Measurements from ENCODE around the gene KCNMA1.

The KCNMA1 gene

DNA sequence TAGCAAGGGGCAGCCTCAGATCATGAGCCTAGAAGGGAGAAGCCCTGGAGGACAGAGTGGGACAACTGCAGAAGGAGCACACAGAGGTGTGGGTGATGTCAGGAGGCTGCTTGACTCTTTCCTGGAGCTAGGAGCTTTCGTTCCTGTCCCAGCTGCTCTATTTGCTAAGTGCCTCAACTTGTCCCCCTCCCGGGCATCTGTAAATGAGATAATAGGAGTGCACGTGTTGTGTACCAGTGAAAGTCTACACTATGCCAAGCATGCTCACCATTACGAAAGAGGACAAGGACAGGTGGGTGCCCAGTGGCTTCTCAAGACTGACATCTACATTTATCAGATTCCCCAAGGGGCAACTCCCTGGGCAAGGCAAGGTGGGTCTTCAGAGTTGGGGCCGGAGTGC lies 162.7 kb downstream of the KCNMA1 start:
- DNase-seq: no peak

DNA sequence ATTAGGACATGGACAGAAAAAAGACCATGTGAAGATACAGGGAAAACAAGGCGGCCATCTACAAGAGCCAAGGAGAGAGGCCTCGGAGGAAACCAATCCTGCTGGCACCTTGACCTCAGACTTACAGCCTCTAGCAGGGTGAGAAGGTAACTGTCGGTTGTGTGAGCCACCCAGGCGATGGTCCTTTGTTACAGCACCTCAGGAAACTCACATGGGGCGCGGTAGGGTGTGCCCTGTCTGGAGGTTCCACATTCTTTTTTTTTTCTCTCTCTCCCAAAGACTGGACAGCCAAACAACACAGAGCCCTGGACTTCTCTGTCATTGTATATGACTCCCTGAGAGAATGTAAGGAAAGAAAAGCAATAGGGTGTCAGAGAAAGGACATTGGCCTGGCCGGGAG lies 163.2 kb downstream of the KCNMA1 start:
- DNase-seq: no peak

DNA sequence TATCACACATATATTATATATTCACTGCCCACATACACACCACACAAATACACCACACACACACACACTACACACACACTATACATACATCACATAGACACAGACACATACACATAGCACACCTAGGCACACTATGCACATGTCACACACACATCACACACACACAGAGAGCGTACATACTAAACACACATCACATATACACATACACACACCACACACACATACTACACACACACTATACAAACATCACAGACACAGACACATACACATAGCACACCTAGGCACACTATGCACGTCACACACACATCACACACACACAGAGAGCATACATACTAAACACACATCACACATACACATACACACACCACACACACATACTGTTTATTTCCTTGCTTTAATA lies 165.5 kb downstream of the KCNMA1 start:
- DNase-seq: no peak

DNA sequence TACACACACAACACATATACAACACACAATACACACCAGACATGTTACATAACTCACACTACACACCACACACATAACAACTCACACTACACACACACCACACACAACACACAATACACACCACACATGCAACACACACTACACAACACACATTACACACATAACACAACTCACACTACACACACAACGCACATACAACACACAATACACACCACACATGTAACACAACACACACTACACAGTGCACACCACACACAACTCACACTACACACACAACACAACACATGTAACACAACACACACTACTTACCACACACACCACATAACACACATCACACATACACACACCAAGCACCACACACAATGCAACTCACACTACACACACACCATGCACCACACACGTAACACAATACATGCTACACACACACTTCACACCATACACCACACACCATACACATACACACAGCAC lies 166.5 kb downstream of the KCNMA1 start:
- no peak for DNase-seq

DNA sequence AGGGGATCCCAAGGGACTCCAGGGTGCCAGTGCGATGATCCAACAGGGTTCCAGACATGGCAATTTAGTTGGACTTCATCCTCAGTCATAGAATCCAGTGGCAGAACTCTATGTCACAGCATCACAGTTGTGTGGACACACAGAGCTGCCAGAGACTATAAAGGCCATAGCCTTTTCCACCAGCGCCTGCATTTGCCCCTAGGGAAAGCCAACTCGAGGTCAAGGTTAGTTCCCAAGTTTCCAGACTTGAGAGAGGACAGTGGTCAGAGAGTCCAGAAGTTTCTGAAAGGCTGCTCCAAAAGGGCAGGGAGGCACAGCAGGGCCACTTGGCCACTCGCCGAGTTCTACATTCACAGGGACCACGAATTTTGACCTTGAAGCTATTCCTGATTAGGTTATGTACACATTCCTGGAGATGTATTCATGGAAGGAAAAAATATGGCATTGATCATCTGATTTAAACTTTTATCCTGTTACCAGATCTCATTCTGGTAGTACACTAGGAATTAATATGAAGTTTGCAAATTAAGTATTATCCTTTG lies 170.1 kb downstream of the KCNMA1 start:
- DNase-seq: no peak

DNA sequence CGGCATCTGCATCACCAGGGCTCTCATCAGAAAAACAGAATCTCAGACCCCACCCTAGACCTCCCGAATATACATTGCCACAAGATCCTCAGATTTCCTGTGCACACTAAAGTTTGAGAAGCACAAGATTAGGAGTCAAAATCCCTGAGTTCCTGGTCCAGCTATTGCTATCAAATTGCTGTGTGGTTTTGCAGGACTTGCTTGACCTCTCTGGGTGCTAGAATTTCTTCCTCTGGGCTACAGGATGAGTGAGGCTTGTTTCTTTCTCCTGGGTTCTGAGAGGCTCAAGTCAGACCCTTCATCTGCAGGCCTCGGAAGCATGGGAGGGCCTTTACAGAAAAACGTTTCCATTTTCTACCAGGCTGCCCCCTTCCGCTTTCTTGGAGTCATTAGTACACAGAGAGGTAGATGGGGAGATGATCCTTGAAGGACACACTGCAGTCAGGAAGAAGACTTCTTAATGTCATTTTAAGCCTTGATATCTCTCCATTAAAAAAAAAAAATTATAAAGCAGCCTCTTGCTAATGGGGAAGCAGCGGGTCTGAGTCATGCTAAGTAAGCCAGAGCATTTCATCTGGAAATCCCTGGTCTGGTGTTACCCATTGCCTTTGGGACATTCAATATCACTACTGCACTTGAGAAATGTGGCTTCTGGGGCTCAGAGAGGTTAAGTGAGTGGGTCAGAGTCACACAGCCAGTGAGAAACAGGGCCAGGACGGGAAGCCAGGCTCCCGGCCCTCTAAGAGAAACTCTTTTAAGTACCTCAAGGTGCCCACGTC lies 173.5 kb downstream of the KCNMA1 start:
- no peak for DNase-seq

DNA sequence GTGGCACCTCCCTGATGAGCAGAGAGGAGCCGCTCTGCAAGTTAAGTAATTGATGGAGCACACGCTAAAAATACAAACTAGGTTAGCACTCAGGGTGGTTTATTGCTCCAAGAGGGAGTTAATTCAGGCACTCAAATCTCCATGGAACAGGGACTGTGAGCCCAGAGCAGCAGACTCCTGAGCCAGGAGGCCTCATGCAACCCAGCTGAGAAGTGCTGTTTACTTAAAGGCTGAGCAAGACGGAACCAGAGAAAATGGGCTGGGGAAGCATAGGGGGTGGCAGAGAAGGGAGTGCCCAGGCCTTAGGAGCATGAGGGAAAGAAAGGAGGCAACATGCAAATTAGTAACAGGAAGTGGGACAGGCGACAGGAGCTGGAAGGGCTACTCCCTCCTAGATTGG lies 174.1 kb downstream of the KCNMA1 start:
- no peak for DNase-seq

DNA sequence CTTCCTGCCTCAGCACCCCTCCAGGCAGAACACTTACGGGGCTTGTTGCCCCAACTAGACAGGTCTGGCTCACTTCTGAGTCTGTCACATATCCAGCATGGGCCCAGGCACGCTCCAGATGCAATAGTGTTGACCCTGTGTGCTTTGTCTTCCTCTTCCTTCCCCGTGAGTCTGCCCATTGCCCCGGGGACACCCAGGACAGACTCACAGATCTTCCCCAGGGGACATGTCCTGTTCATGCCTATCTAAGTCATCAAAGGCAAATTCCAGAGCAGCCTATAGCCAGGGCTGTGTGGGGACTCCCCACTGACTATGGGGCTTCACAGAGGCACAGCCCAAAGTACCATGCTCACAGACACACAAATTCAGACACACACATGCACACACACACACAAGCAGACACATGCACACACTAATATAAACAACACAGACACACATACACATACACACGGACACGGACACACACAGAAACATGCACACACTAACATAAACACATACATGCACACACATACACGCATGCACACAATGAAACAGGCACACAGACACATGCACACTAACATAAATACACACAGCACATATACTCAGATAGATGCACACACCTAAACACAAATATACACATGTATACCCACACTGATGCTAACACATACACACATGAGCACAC lies 175.8 kb downstream of the KCNMA1 start:
- DNase-seq: no peak

DNA sequence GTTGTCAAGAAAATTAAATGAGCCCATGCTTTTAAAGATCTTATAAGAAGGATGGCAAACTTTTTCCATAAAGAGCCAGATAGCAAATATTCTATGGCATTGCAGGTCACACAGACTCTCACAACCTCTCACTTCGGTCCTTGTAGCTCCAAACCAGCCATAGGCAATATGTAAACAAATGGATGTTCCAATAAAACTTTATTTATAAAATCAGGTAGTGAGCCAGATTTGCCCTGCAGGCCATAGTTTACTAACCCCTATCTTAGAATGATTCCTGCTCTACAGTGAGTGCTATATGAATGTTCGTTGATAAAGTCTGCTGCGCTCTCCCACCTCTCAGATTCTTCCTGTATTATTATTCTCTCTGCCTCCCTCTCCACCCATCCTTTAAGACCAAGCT lies 177.7 kb downstream of the KCNMA1 start:
- DNase-seq: no peak

DNA sequence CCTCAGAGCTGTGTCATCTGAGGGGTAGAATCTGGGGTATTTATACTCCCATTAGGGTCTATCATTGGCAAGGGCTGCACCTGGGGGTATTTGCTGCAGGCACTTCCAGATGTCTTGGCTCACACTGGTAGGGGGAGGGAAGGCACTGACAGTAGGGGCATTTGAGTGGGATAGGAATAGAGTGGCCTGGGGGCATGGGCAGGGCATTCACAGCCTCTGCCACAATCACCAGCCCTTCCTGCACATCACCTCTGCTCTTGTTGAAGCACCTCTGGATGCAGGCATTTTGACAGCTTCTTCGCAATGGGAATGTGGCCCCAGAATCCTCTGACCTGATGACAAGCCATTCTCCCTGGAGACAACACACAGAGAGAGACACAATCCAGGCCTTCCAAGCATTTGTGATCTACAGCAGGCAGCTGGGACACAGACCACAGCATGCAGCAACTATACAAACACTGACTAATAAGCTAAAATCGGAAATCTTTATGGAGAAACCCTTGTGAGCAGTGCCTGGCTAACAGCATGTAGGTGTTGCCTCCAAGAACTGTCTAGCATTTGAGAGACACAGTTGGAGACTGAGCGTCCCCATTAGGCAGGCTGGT lies 178.5 kb downstream of the KCNMA1 start:
- no peak for DNase-seq

DNA sequence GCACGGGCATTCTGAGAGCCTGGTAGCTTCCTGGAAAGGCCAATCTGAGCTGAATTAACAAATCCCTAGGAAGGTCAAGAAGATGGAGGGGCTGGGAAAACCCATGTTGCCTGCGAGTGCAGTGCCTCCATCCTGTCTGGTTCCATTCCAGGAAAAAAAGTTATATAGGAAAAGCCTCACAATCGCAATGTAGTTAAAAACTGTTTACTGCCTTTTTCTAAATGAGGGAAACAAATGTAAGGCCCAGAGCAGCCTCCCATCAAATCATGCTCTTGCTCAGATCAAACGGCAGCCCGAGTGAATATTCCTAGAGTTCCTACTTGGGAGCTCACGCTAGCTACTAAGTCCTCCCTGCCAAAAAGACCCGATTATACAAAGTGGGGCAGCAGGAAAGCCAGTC lies 179.9 kb downstream of the KCNMA1 start:
- no peak for DNase-seq

DNA sequence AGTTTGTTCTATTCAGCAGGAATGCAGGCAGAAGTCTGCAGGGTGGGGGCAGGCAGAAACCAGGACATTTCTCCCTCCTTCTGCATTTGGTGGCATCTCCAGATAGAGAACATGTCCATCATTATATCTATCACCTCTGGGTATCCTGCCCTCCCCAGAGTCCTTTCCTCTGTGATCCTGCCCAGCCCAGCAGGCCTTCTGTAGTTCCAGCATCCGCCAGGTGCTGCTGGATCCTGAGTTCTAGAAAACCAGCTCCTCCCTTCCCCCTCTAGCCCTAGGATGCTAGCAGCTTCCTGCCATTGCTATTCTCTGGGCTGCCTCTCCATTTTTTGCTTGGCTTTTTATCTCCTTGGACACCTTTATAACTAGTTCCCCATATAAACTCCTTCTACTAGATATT lies 180.3 kb downstream of the KCNMA1 start:
- DNase-seq: no peak

DNA sequence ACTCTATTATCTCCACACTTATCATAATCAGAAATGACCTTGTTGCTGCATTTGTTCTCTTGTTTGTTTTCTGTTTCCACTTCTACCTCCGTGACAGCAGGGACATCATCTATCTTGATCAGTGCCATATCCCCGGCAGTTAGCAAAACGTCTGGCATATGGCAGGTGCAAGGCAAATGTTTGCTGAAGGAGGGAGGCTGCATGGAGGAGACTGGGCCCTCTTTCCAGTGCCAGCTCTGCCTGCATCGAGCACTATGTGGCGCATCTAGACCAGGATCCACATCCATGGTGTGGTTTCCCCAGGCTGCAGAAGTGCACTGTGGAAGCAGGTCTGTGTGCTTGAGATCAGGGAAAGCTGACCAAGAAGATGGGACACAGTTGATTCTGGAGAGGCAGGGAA lies 181.2 kb downstream of the KCNMA1 start:
- DNase-seq: no peak

DNA sequence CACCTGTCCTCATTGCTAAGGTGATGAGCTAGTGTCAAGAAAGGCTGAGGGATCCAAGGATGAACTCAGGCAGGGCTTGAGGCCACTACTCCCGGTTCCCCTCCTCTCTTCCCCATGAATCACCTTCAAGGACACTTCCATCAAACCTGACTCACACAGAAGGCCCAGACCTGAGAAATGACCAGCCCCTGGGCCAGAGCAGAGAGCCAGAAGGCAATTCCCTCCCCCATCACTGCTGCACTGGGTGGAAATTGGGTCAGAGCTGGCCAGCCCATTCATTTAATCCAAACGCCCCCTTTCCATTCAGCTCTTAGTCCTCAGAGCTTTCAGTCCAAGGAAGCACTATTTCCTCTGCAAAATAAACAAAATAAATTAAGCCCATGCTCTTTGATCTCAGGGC lies 182.0 kb downstream of the KCNMA1 start:
- no peak for DNase-seq

DNA sequence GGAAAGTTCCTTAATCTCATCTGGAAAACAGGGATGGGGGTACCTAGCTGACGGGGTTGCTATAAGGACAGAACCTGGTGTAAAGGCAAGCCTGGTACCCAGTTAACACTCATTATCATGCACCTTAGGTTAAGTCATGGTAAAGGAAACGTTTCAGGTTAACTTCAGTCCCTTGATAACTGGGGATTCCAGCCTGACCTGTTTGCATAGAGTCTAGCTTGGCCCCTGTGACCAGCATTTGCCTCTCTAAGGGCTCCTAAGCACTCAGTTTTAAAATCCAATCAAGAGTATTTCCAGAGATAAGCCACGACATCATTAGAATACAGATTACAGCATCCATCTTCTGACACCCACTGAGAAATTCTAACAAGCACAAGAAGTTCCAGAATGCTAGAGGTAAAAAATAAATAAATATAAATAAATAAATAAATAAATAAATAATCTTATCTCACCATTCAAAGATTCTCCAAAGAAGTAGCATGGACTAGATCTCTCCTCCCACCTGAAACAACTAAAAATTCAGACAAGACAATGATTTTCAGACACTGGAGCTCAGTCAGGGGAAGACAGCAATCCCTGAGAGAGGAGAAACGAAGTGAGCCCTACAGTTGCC lies 184.6 kb downstream of the KCNMA1 start:
- no peak for DNase-seq

DNA sequence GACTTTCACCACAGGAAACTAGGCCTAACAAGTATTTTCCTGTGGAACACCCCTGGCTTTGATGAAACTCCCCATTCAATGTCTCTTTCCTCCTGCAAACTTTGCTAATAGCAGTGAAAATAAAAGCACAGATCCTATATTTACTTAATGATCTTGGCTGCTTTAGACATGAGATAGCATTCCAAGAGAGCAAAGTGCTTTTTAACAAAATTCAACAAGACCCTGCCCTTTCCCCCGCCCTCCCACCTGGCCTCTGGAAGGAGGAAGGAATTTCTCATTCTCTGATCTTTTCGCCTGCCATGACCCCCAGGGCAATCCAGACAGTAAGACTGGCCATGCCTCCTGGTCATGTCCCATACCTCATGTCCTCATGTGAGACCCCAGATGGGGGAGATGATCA lies 185.7 kb downstream of the KCNMA1 start:
- DNase-seq: no peak

DNA sequence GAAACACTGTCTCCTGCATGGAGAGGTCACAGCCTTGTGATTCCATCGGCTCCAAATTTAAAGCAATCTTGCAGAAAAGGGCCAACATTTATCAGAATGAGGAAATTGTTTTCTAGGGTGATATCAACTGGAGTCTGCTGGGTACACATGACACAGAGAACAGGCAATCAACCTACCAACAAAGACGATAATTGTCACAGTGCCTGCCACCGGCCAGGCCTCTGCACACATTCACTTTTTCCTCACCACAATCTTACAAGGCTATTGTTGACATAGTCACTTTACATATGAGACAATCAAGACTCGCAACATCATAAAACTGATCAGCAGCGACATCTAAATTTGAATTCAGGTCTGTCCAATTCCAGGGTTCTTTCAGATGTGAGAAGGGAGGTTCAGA lies 189.4 kb downstream of the KCNMA1 start:
- DNase-seq: no peak

DNA sequence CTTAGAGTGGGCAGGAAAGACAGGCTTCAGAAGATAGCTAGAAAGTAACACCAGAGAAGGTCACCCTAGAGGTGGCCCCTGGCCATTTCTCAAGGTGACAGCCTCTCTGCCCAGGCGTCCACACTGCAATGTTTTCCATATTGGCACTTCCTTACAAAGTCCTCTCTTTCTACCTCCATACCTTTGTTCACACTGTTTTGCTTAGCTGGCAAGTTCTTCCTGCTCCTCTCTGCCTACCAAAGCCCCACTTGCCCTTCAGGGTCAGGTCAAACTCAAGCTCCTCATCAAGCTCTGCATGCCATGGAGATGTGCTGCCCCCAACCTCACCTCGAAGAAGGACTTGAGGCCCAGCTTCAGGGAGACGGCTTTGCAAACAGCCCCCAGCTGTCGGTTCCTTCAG lies 190.9 kb downstream of the KCNMA1 start:
- no peak for DNase-seq

DNA sequence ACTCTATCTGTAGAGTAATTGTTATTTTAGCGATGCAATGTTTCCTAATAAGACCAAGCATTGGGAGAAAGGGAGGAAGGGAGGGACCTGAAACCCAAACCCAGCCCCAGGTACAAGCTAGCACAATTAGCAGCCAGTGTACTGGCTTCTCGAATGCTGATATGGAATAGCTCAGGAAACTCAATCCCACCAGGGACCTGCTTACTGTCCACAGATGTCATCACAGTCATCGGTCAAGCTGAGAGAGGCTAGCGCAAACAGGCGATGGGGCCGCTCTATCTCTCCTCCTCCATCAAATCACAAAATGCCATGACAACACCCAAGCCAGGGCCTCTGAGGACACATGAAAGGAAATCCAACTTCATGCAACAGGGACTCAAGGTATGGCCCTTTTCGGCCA lies 192.1 kb downstream of the KCNMA1 start:
- no peak for DNase-seq

DNA sequence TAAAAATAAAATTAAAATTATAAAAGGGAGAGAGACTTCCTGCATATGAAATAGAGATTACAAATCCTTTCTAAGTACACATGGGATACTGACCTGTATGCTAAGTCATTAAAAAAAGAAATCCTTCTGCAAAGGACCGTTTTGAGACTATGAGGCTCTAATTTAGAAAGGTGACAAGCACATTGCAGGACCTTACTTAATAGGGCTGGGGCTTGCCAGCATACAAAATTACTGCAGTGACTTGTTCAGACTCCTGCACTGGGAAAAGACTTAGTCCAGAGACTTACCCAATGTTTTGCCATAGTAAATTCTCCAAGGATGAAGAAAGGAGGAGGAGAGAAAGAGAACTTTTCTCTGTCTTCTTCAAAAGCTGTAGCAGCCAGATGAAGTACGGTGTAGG lies 193.6 kb downstream of the KCNMA1 start:
- no peak for DNase-seq

DNA sequence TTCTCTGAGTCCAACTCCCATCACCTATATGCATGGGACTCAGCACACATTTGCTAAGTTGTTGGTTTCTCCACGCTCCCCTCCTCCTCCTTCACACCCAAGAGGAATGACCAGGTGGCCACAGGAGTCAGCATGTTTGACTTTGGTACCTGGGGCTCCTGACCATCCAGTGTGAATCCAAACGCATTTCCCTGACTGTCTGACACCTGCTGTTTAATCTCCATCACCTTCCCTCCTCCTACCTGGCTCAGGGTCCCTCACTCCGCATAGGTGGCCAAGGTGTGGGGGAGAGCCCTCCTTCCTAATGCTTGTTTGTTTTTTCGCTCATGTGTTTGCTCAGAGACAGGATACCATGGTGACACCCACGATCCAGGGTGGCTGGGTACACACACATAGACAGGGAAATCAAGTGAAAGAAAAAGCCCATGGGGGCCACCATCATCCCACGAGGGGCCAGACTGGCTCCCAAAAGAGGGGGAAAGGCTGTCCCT lies 194.9 kb downstream of the KCNMA1 start:
- DNase-seq: no peak

DNA sequence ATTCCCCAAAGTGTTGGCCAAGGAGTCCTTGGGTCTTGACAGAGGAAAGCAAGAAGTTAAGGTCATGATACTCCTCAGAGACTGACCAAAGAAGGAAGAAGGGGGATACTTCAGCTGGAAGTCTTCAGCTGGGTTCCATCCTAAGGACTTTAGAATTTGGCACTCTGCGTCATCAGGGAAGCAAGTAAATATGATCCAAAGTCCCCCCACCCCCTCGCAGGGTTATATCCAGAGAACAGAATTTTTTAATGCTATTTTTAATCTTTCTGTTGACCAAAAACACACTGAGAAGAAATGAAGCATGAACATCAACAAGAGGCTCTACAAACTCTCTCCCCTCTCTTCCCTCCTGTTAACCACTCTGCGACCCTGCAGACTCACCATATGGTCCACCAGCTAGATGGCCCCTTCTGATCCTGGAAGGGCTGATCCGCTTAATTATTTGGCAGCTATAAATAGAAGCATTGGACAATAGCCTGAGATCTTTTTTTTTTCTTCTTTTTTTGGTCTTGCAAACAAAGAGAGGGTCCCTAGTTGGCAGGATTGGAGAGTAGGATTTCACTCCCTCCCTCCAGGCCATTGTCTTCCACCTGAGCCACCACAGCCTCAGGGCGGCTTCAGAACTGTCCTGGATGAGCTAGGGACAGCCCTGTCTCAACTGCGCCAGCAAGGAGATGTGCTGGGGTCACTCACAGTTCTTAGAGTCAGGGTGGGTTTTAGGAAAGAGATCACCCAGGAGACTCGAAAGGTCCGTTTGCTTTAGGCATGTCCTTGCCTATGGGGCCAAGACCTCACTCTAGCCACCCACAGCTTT lies 196.0 kb downstream of the KCNMA1 start:
- DNase-seq: no peak

Measured in GDM1 (cell line).